HG03280 (cell line): Measurements from ENCODE around the gene EDN2.

Experiments
- ATAC-seq: cut with Tn5 transposase; IDR thresholded peaks from one replicate; pipeline ENCODE4 v1.9.1; 2021; ENCODE audit warnings: mild to moderate bottlenecking, moderate library complexity; ENCODE audit not compliant: unreplicated experiment

Gene EDN2

GRCh38 chr1:41468122-41468762, 16.2 kb downstream of the EDN2 start:
- no peak for ATAC-seq

DNA sequence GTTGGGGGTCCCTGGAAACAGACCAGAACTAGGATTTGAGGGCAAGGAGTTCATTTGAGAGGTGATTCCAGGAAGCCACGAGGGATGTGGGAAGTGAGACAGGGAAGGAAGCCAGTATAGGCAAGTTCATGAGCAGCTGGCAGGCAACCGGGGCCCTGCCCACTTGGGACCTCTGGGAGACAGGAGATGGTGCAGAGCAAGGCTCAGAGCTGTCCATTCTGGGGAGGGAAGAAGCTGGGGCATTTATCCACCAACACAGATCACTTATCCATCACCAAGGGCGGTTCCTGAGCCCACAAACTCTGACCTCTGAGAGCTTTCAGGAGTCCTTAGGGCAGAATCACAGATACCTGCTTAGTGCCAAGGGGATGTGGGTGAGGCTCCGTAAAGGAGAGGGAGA, 16.8 kb downstream of the EDN2 start:
- ATAC-seq, result no peak

GRCh38 chr1:41466146-41466545, 18.3 kb downstream of the EDN2 start:
- ATAC-seq, result no peak

- no peak for ATAC-seq
Observed at GRCh38 chr1:41465741-41466140, 18.7 kb downstream of the EDN2 start.

- no peak for ATAC-seq
Observed at GRCh38 chr1:41464885-41465284, 19.6 kb downstream of the EDN2 start.

- no peak for ATAC-seq
Observed at GRCh38 chr1:41463516-41463915, 21.0 kb downstream of the EDN2 start.

DNA sequence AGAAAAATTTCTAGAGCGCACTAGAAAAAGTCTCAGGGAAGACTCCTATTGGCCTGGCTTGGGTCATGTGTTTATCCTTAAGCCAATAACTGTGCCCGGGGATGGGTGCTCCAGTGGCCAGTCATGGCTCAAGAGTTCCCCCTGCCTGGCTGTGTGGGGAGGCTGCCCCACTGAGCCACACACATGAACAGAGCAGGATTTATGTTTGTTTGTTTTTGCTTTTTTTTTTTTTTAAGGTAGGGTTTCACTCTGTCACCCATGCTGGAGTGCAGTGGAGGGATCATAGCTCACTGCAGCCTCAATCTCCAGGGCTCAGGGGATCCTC, 21.8 kb downstream of the EDN2 start:
- no peak for ATAC-seq

DNA sequence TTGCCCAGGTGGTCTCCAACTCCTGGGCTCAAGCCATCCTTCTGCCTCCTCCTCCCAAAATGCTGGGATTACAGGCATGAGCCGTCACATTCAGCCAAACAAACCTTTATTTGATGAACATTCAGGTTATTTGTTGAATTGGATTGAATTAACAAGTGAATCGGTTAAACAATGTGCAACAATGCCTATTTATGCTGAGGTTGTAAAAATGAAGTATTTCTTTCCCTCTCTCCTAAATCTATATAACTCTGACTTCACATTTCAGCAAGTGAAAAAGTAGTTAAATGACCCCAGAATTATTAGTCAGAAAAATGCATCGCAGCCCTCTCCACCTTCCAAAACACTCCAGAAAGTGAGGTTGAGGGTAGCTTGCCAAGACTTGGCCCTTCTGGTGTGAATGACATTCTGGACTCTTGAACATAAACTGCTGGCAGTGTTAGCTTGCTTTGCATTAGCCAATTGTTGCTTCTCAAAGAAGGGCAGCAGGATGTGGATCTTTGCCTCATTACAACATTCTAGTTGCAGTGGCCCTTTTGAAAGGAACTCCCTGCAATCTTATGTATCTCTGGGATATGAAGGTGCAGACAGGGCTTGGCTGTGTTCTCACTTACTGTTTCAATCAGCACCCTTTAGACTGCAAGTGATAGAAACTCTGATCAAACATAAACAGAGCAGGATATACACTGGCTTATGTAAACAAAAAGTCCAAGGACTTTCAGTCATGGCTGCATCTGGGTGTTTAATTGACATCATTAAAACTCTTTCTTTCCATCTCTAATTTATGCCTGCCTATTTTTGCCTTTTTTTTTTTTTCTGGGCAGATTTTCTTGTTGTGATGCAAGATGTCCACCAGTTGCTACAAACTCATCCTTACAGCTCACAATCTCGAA, 22.4 kb downstream of the EDN2 start:
- ATAC-seq, result no peak

DNA sequence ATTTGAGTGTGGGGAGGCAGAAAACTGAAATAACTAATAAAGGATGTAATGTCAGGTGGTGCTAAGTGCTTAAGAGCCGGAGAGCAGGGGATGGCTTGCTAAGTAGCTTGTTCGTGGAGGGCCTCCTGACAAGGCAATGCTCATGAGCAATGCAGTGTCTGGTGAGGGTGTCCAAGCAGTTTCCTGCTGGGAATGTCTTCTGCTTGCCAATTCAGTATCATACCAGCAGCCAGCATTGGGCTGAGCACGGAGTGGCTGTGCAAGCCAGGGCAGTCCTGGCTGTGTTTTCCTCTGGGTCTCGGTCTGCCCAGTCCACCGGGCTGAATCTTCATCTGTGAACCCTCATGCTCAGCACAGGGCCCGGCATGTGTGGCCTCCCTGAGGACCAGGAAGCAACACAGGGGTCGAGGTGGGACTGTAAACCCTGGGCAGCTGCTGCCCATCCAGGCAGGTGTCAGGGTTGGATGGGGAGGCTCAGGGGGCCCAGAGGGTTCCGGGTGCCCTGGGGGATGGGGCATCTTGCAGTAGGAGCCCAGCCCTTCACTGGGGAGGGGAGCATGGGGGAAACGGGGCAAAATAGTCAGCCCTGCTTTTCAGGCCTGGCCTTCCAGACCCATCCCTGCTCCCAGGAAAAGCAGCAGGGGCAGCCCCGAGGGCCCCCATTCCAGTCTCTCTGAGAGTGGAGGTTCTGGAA, 27.5 kb downstream of the EDN2 start:
- ATAC-seq, result no peak

DNA sequence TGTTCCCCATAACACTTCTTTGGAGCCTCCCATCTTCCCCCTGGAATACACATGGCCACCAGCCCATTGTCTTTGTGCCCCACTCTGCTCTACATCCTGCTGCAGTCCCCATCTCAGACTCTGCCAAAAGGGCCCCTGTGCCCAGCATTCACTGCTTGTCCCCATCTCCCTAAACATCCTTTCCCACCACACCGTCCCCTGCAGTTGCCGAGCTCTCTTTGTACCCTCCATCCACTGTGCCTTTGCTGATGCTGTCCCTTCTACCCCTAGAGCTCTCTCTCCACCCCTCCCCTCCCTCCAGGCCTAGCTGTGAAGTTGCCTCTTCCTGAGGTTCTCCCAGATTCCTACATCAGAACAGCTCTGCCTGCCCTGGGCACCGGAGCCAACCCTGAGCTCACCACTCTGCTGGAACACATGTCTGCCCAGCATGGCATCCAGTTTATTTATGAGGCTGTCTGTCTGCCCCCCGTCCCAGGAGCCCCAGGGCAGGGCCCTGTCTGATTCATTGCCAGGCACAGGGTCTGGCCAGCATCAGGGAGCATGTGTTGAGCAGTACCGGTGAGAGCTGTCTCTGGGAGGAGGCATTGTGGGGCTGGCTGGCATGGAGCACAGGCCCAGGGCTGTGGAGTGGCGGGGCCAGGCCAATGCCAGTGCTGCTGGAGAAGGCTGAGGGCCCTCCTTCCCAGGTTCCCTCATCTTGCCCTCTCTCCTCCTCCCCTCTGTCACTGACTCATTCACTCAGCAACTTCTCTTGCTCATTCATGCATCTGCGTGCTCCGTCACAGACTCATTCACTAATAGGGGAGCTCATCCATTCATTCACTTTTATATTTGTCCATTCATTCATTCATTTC, 28.8 kb downstream of the EDN2 start:
- no peak for ATAC-seq

- ATAC-seq, result no peak
Observed at GRCh38 chr1:41454406-41454805, 30.1 kb downstream of the EDN2 start.

DNA sequence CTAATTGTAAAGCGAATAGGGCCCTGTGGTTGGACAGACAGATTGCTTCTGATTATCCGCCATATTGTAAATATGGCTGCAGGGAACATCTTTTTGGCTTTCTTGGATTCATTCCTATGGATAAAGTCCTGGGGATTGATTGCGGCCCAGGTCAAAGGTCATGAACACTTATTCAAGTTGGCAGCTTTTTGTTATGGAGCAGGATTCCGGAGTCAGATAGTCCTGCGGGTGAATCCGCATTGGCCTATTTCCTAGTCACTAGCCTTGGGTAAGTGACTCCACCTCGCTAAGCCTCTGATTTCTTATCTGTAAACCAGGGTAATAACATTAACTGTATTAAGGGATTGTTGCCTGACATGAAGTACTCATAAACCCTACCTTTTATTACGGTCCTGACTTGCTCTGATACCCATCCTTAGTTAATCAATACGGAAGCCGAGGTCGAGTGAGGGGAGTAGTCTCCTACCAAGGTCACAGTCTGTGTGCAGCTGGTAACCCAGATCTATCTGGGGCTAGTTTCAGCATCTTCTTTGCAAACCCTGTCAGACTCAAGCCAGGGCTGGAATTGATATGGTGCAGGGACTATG, 31.7 kb downstream of the EDN2 start:
- no peak for ATAC-seq

GRCh38 chr1:41450747-41451285, 33.7 kb downstream of the EDN2 start:
- no peak for ATAC-seq

- ATAC-seq, result no peak
Observed at GRCh38 chr1:41449326-41449921, 35.1 kb downstream of the EDN2 start.

DNA sequence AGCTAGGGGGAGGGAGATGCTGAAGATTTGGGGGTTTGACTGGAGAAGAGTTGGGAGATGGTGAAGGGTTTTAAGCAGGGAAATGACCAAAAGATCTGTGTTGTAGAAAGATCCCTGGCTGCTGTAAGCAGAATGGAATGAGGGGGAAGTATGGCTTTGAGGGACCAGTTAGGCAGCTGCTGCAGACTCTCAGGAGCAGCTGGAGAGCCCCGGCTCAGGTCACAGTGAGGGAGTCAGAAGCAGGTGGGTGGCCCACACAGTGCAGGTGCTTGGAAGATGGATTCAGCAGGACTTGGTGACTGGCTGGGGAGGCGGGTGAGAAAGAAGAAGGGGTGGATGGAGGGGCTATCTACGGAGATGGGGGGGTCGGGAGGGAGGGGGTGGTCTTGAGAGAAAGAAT, 35.7 kb downstream of the EDN2 start:
- no peak for ATAC-seq

- no peak for ATAC-seq
Observed at GRCh38 chr1:41447995-41448770, 36.3 kb downstream of the EDN2 start.

DNA sequence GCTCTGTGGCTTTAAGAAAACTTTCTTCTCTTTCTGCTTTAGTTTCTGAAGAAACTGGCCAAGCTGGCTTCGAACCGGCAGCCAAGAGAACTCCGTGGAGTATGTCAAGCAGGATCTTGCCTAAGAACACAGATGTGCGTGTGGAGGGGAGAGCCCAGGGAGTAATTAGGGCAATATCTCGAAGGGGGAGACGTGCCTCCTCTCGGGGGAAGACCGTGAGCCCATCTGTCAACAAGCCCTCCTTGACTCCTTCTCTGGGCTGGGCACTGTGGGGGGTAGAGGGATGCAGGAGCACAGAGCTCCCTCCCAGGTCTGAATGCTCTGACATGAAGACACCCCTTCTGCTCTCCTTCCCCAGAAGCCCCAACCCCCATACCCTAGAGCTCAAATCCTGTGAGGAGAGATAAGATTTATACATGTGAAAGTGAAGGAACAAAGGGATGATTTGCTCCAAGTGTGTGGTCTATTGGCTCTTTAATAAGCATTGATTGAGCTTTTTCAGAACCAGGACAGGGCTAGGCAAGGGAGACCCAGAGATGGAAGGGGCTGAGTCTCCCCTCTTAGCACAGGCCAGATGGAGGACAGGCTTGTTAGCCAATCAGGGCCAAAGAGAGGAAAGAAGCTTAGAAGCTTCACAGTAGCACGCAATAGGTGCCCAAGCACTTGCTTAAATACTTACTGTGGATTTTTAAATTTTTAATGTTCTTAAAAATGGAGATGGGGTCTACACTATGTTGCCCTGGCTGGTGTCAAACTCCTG, 37.5 kb downstream of the EDN2 start:
- ATAC-seq, result no peak

- no peak for ATAC-seq
Observed at GRCh38 chr1:41444785-41445184, 39.7 kb downstream of the EDN2 start.

DNA sequence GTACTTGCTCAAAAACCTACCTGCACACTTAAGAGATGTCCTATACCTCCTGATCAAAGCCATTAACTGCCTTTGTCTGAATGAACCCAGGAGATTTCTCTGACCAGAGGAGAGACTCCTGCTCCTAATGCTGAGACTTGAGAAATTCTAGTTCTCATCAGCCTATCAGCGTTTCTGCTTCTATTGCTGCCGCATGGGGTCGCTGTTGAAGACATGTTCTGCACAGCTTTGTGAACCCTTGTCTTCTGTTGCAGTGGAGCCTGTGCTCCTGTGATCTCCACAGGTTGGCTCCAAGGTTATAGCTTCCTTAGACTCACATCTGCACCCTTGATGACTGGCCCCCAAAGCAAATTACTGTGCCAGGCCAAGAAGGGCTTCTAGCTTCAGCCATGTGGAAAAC, 40.2 kb downstream of the EDN2 start:
- no peak for ATAC-seq
